ENCODE data around the gene TAS2R30.
A peak's percentile ranks its signal among the peaks of the same experiment; 100 is the strongest.

TAS2R30 gene

GRCh38 chr12:11134305-11134704, at the start of gene TAS2R30:
TAS2R30 (minus strand) TSS chr12:11134644; CDS start chr12:11134244, 400 bp downstream.
- TF ChIP-seq CTCF (IDR thresholded peaks at IDR 0.05; ENCODE audit: insufficient read depth, low read depth, low read length, missing control alignments) = no peak
- no peak for DNase-seq (ENCODE audit: low read depth)
- no peak within 1 kb of the TSS for H3K4me3 ChIP-seq (ENCODE audit: low read depth, low read length)

- H3K4me3 ChIP-seq (ENCODE audit: low read depth, low read length) = no peak overlapping the region
- no peak for DNase-seq (ENCODE audit: low read depth)
- no peak for TF ChIP-seq CTCF (IDR thresholded peaks at IDR 0.05; ENCODE audit: insufficient read depth, low read depth, low read length, missing control alignments)
Measured at GRCh38 chr12:11183011-11183410, 48.6 kb upstream of the TAS2R30 start.

GRCh38 chr12:11182529-11182928, 48.1 kb upstream of the TAS2R30 start:
- TF ChIP-seq CTCF (IDR thresholded peaks at IDR 0.05; ENCODE audit: insufficient read depth, low read depth, low read length, missing control alignments) = no peak
- no peak overlapping the region for H3K4me3 ChIP-seq (ENCODE audit: low read depth, low read length)
- no peak for DNase-seq (ENCODE audit: low read depth)

- TF ChIP-seq CTCF (IDR thresholded peaks at IDR 0.05; ENCODE audit: insufficient read depth, low read depth, low read length, missing control alignments) = no peak
Measured at GRCh38 chr12:11178250-11178649, 43.8 kb upstream of the TAS2R30 start.

GRCh38 chr12:11174022-11174421, 39.6 kb upstream of the TAS2R30 start:
- no peak for DNase-seq (ENCODE audit: low read depth)
- no peak overlapping the region for H3K4me3 ChIP-seq (ENCODE audit: low read depth, low read length)
- TF ChIP-seq CTCF (IDR thresholded peaks at IDR 0.05; ENCODE audit: insufficient read depth, low read depth, low read length, missing control alignments) = no peak

More at GRCh38 chr12:11178250-11178649, 43.8 kb upstream of the TAS2R30 start:
- no peak overlapping the region for H3K4me3 ChIP-seq (ENCODE audit: low read depth, low read length)
- no peak for DNase-seq (ENCODE audit: low read depth)

GRCh38 chr12:11171969-11172675, 37.7 kb upstream of the TAS2R30 start:
- TF ChIP-seq CTCF (IDR thresholded peaks at IDR 0.05; ENCODE audit: insufficient read depth, low read depth, low read length, missing control alignments) = no peak
- peak; percentile 29 for DNase-seq (ENCODE audit: low read depth)
- H3K4me3 ChIP-seq (ENCODE audit: low read depth, low read length) = peak overlapping the region; percentile 83
